DND-41 (cell line): ENCODE data around the gene ELF1.

Experiments
- CTCF ChIP-seq: IDR thresholded peaks from 2 replicates; pipeline ENCODE4 v1.5.1; 2012; ENCODE audit warnings: borderline replicate concordance, low read length, moderate library complexity, mild to moderate bottlenecking; ENCODE audit not compliant: poor library complexity, severe bottlenecking; ENCODE audit errors: extremely low read depth
- EZH2 ChIP-seq: IDR thresholded peaks from 3 replicates; pipeline ENCODE4 v1.6.1; 2012; ENCODE audit warnings: borderline replicate concordance, low read depth, mild to moderate bottlenecking, moderate library complexity, low read length, inconsistent platforms; ENCODE audit not compliant: severe bottlenecking

GRCh38 chr13:41064493-41064892 lies 45.4 kb upstream of the ELF1 start:
- TF ChIP-seq CTCF (no peak), EZH2 (no peak)
